ENCODE results near the gene CHST15.
"Not testable (repeated sequence)": the region's sequence is repeated elsewhere in the genome, so short reads cannot be mapped to it uniquely, and the experiment has no call there.

Gene CHST15

GRCh38 chr10:124041675-124042445 is 51.5 kb downstream of the CHST15 start:
- Histone ChIP-seq H3K4me1 (ENCODE audit: control insufficient read depth, insufficient read depth, low read length, poor library complexity, severe bottlenecking) (no peaks in the 10 kb centered on the region), H3K4me3 (ENCODE audit: extremely low read depth, insufficient read depth, low read length, poor library complexity, severe bottlenecking) (no peak overlapping the region), H3K9me3 (ENCODE audit: control insufficient read depth, low read length) (peaks cover 4% of the 10 kb centered on the region), H3K27ac (ENCODE audit: low read depth, low read length, severe bottlenecking) (no peak overlapping the region), H3K36me3 (ENCODE audit: control insufficient read depth, insufficient read depth, low read length) (peaks cover 3% of the 10 kb centered on the region)
- WGBS, 2 experiments (ENCODE audit: insufficient coverage in 2 of 2): 94 to 97% methylated on average over 10 to 11 of the region's 11 CpGs

GRCh38 chr10:124040451-124041188 is 52.8 kb downstream of the CHST15 start:
- Histone ChIP-seq H3K36me3 (ENCODE audit: control insufficient read depth, insufficient read depth, low read length) (peaks cover 3% of the 10 kb centered on the region), H3K9me3 (ENCODE audit: control insufficient read depth, low read length) (no peaks in the 10 kb centered on the region), H3K27ac (ENCODE audit: low read depth, low read length, severe bottlenecking) (no peak overlapping the region), H3K4me3 (ENCODE audit: extremely low read depth, insufficient read depth, low read length, poor library complexity, severe bottlenecking) (no peak overlapping the region), H3K4me1 (ENCODE audit: control insufficient read depth, insufficient read depth, low read length, poor library complexity, severe bottlenecking) (no peaks in the 10 kb centered on the region)
- WGBS, 2 experiments (ENCODE audit: insufficient coverage in 2 of 2): 90 to 94% methylated on average over 3 to 6 of the region's 7 CpGs

- H3K27ac ChIP-seq (ENCODE audit: low read depth, low read length, severe bottlenecking): no peak overlapping the region
- H3K4me1 ChIP-seq (ENCODE audit: control insufficient read depth, insufficient read depth, low read length, poor library complexity, severe bottlenecking): no peaks in the 10 kb centered on the region
- 88 to 91% methylated on average over 8 to 10 of the region's 11 CpGs for WGBS, 2 experiments (ENCODE audit: insufficient coverage in 2 of 2)
- H3K9me3 ChIP-seq (ENCODE audit: control insufficient read depth, low read length): no peaks in the 10 kb centered on the region
- H3K4me3 ChIP-seq (ENCODE audit: extremely low read depth, insufficient read depth, low read length, poor library complexity, severe bottlenecking): no peak overlapping the region
- H3K36me3 ChIP-seq (ENCODE audit: control insufficient read depth, insufficient read depth, low read length): peaks cover 3% of the 10 kb centered on the region
Measured at GRCh38 chr10:124039483-124040013, 53.9 kb downstream of the CHST15 start.

GRCh38 chr10:124037784-124038183 is 55.6 kb downstream of the CHST15 start:
- Histone ChIP-seq H3K4me1 (ENCODE audit: control insufficient read depth, insufficient read depth, low read length, poor library complexity, severe bottlenecking) (peaks cover 4% of the 10 kb centered on the region), H3K36me3 (ENCODE audit: control insufficient read depth, insufficient read depth, low read length) (peaks cover 3% of the 10 kb centered on the region), H3K4me3 (ENCODE audit: extremely low read depth, insufficient read depth, low read length, poor library complexity, severe bottlenecking) (no peak overlapping the region), H3K9me3 (ENCODE audit: control insufficient read depth, low read length) (no peaks in the 10 kb centered on the region), H3K27ac (ENCODE audit: low read depth, low read length, severe bottlenecking) (no peak overlapping the region)
- WGBS, 2 experiments (ENCODE audit: insufficient coverage in 2 of 2): 86 to 93% methylated on average over 5 to 8 of the region's 8 CpGs

- 96 to 98% methylated on average over 4 to 5 of the region's 5 CpGs for WGBS, 2 experiments (ENCODE audit: insufficient coverage in 2 of 2)
- peaks cover 4% of the 10 kb centered on the region for H3K4me1 ChIP-seq (ENCODE audit: control insufficient read depth, insufficient read depth, low read length, poor library complexity, severe bottlenecking)
- H3K4me3 ChIP-seq (ENCODE audit: extremely low read depth, insufficient read depth, low read length, poor library complexity, severe bottlenecking): no peak overlapping the region
- H3K9me3 ChIP-seq (ENCODE audit: control insufficient read depth, low read length): no peaks in the 10 kb centered on the region
- H3K27ac ChIP-seq (ENCODE audit: low read depth, low read length, severe bottlenecking): no peak overlapping the region
- peaks cover 3% of the 10 kb centered on the region for H3K36me3 ChIP-seq (ENCODE audit: control insufficient read depth, insufficient read depth, low read length)
Measured at GRCh38 chr10:124037286-124037685, 56.1 kb downstream of the CHST15 start.

- Histone ChIP-seq H3K4me3 (ENCODE audit: extremely low read depth, insufficient read depth, low read length, poor library complexity, severe bottlenecking) (no peak overlapping the region), H3K36me3 (ENCODE audit: control insufficient read depth, insufficient read depth, low read length) (peaks cover 3% of the 10 kb centered on the region), H3K9me3 (ENCODE audit: control insufficient read depth, low read length) (no peaks in the 10 kb centered on the region), H3K27ac (ENCODE audit: low read depth, low read length, severe bottlenecking) (no peak overlapping the region), H3K4me1 (ENCODE audit: control insufficient read depth, insufficient read depth, low read length, poor library complexity, severe bottlenecking) (peaks cover 4% of the 10 kb centered on the region)
- WGBS, 2 experiments (ENCODE audit: insufficient coverage in 2 of 2): 94 to 96% methylated on average over 5 to 7 of the region's 8 CpGs
Measured at GRCh38 chr10:124036746-124037145, 56.7 kb downstream of the CHST15 start.

GRCh38 chr10:124035928-124036558 is 57.4 kb downstream of the CHST15 start:
- no peaks in the 10 kb centered on the region for H3K9me3 ChIP-seq (ENCODE audit: control insufficient read depth, low read length)
- no peak overlapping the region for H3K27ac ChIP-seq (ENCODE audit: low read depth, low read length, severe bottlenecking)
- H3K4me3 ChIP-seq (ENCODE audit: extremely low read depth, insufficient read depth, low read length, poor library complexity, severe bottlenecking): no peak overlapping the region
- WGBS, 2 experiments (ENCODE audit: insufficient coverage in 2 of 2): 81 to 86% methylated on average over 21 of the region's 21 CpGs
- peaks cover 3% of the 10 kb centered on the region for H3K36me3 ChIP-seq (ENCODE audit: control insufficient read depth, insufficient read depth, low read length)
- peaks cover 4% of the 10 kb centered on the region for H3K4me1 ChIP-seq (ENCODE audit: control insufficient read depth, insufficient read depth, low read length, poor library complexity, severe bottlenecking)

GRCh38 chr10:124035306-124035927 is 58.0 kb downstream of the CHST15 start:
- H3K9me3 ChIP-seq (ENCODE audit: control insufficient read depth, low read length): no peaks in the 10 kb centered on the region
- H3K36me3 ChIP-seq (ENCODE audit: control insufficient read depth, insufficient read depth, low read length): peaks cover 3% of the 10 kb centered on the region
- 85 to 93% methylated on average over 3 to 4 of the region's 6 CpGs for WGBS, 2 experiments (ENCODE audit: insufficient coverage in 2 of 2)
- H3K27ac ChIP-seq (ENCODE audit: low read depth, low read length, severe bottlenecking): no peak overlapping the region
- no peak overlapping the region for H3K4me3 ChIP-seq (ENCODE audit: extremely low read depth, insufficient read depth, low read length, poor library complexity, severe bottlenecking)
- H3K4me1 ChIP-seq (ENCODE audit: control insufficient read depth, insufficient read depth, low read length, poor library complexity, severe bottlenecking): peaks cover 4% of the 10 kb centered on the region

GRCh38 chr10:124034576-124035305 is 58.7 kb downstream of the CHST15 start:
- H3K4me1 ChIP-seq (ENCODE audit: control insufficient read depth, insufficient read depth, low read length, poor library complexity, severe bottlenecking); H3K4me3 ChIP-seq (ENCODE audit: extremely low read depth, insufficient read depth, low read length, poor library complexity, severe bottlenecking); H3K36me3 ChIP-seq (ENCODE audit: control insufficient read depth, insufficient read depth, low read length); H3K27ac ChIP-seq (ENCODE audit: low read depth, low read length, severe bottlenecking); H3K9me3 ChIP-seq (ENCODE audit: control insufficient read depth, low read length): not testable (repeated sequence)
- 87 to 95% methylated on average over 11 of the region's 25 CpGs for WGBS, 2 experiments (ENCODE audit: insufficient coverage in 2 of 2)

GRCh38 chr10:124033887-124034218 is 59.5 kb downstream of the CHST15 start:
- Histone ChIP-seq H3K9me3 (ENCODE audit: control insufficient read depth, low read length) (no peaks in the 10 kb centered on the region), H3K36me3 (ENCODE audit: control insufficient read depth, insufficient read depth, low read length) (peaks cover 3% of the 10 kb centered on the region), H3K4me1 (ENCODE audit: control insufficient read depth, insufficient read depth, low read length, poor library complexity, severe bottlenecking) (peaks cover 4% of the 10 kb centered on the region), H3K4me3 (ENCODE audit: extremely low read depth, insufficient read depth, low read length, poor library complexity, severe bottlenecking) (no peak overlapping the region), H3K27ac (ENCODE audit: low read depth, low read length, severe bottlenecking) (no peak overlapping the region)
- 97 to 100% methylated on average over 7 to 8 of the region's 8 CpGs for WGBS, 2 experiments (ENCODE audit: insufficient coverage in 2 of 2)
